GM19099 (cell line): ENCODE measurements around the gene PRUNE2.

ENCODE experiments used
- POLR2A ChIP-seq: IDR thresholded peaks from 3 replicates; pipeline ENCODE4 v1.6.1; 2011; ENCODE audit warnings: low read depth; ENCODE audit not compliant: insufficient read length; ENCODE audit errors: extremely low read depth

Gene PRUNE2

DNA sequence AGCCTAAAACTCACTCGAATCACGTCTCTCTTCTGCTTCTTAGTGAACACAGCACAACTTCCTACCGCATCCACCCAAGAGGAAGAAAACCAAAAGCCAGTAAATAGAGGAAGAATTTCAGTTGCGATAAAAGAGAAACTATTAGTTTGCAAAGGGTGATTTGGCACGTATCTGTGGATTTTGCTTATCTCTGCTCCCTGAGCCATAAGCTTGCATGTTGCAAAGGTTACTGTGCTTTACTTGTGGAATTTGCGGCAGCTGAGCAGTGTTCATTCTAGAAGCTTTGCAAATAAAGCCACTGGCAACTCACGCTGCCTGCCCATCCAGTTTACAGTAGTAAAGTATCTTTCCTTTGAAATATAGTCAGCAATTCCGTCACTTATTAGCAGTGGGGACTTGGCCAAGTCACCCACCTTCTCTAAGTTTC lies 290.7 kb downstream of the PRUNE2 start:
- no peak for TF ChIP-seq POLR2A

DNA sequence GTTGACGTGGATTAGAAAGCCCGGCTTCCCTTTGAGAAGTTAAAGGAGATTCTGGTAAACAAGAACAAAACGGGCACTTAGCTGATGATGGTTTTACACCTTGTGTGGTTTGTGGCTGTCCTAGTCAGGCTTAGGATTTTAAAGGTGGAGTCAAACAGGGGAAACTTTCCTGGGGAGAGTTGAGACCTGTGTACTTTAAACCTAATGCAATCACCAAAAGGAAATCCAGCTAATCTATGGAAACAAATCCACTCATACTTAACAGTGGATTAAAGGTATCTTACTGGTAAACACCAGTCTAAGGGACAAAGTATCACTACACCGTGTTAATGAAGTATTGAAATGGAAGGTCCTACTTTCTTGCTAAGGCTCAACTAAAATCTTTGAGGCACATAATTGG lies 291.9 kb downstream of the PRUNE2 start:
- TF ChIP-seq POLR2A: no peak

DNA sequence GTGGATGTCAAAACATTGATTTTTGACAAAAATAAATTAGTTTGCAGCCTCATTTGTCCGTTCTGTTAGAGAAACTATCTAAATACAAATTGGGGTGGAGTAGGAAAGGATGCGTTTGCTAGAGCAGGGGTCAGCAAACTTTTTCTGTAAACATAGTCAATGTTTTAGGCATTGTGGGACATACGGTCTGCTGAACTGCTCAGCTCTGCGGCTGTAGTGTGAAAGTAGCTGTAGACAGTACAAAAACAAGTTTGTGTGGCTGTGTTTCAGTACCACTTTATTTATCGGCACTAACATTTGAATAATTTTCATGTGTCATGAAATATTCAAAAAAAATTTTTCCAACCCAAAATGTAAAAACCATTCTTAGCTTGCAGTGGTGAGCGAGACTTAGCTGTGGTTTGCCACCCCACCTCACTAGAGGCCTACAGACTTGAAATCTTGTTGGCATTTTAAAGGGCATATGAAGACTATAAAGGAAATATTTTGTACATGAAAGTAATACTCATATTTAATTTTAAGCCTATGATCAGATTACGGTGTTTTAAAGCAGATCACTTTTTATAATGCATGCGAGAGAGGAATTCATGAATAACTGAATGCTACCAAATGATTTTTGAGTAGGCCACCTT lies 292.6 kb downstream of the PRUNE2 start:
- TF ChIP-seq POLR2A: no peak

DNA sequence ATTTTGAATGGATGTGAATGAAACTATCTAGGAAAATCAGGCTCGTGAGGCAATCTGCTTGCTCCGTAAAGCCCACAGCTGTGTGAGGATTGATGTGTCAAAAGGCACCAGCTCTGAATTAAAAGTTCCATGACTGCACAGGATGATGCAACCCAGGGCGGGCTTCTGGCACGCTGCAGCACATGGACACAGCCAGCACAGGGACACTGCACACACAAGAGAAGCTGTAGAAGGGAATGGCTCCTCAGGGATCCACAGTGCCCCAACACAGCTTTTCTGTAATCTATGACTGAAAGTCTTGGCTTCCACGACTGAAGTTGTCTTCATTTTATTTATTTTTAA lies 295.9 kb downstream of the PRUNE2 start:
- no peak for TF ChIP-seq POLR2A

DNA sequence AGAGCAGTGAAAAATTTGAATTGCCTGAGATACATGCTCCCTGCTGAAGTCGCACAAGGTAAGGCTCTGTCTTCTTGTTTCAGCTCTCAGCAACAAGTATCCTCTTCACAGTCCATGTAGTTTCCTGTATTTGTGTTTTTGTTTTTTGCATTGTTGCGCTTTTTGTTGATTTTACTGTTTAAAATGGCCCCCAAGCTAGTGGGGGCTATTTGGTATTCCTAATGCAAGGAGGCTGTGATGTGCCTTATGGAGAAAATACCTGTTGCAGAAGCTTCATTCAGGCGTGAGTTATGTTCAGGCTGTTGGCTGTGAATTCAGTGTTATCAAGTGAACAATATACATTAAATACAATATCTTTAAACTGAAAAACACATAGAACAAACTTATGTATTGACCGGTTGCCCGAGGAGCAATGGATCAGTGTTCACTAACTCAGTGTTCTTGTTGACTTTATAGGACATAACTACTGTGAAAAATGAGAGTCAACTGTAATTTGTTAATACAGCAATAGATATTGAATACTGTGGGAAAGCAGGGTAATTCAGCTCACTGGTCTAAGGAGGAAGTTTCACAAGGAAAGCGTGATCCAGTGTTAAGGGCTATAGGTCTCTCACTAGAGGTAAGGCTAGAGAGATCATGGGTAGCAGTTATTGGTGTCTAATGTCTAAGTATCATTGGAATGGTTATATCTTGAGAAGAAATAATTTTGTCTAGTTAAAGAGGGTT lies 296.5 kb downstream of the PRUNE2 start:
- no peak for TF ChIP-seq POLR2A

DNA sequence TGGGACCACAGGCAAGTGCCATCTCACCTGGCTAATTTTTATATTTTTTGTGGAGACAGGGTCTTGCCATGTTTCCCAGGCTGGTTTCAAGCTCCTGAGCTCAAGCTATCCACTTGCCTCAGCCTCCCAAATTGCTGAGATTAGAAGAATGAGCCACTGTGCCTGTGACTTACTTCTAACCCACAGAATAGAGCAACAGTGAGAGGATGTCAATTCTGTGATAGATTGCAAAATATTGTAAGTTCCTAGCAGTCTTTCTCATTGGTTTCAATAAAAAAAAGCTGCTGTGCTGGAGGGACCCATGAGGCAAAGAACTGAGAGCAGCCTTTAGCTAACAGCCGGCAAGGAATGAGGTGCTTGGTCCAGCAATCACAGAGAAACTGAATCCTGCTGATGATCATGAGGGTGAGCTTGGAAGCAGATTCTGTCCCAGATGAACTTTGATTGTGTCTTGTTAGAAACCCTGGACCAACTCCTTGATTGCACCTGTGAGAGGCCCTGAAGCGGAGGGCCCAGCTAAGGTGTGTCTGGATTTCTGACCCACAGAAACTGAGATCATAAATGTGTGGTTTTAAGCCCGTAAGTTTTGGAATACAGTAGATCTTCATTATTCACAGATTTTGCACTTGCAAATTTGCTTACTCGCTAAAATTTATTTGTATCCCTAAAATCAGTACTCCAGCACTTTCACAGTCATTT lies 297.2 kb downstream of the PRUNE2 start:
- no peak for TF ChIP-seq POLR2A

DNA sequence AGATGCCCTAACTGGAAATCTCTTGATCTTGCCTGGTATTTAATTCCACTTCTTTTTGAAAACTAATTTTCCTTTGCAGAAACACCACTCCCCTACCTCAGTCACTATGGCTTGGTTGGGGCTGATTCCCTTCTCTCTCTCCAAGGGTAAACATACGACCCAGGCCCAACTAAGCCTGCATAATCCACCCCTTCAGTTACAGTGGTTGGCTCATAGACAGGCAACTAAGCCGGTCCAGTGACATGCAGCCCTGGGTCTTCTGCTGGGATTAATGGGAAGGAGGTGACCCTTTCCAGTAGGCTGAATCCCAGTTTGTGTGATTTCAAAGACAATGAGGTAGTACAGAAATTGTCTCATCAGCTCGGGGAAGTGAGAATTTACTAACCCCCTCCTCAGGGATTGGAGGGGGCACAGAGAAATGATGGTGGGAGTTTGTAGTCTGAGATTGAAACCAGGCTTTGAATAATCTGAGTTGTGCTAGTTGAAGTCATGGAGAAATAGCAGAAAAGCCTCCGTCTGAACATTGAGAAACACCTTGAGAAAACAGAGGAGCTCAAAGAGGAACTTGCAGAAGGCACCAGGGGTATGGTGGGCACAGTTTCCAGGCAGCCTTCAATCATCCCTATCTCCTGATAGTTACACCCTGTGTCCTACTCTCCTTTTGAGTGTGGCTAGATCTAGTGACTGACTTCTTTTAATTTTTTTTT lies 298.0 kb downstream of the PRUNE2 start:
- no peak for TF ChIP-seq POLR2A

DNA sequence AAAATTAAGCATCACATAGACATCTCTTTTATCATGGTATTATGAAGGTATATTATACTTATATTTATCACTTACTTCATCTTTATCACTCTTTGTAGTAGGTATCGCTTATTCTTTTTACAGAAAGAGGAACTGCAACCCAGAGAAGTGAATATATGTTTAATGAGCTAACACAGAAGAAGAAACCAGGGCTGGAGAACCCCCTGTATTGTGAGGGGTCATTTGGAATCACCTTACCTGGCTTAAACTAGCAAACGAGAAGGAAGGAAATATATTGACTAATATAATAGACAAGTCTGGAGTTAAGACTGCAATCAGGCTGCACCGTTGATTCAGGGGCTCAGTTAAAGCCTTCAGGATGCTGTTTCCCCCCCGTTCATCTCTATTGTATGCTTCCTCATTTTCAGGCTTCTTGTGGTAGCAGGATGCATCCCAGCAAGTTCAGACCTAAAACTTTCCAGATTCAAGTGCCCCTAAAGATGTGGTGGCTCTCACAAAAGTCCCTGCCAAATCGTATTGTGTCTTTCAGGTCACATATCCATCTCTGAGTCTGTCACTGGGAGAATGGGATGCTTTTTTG lies 300.5 kb downstream of the PRUNE2 start:
- no peak for TF ChIP-seq POLR2A

DNA sequence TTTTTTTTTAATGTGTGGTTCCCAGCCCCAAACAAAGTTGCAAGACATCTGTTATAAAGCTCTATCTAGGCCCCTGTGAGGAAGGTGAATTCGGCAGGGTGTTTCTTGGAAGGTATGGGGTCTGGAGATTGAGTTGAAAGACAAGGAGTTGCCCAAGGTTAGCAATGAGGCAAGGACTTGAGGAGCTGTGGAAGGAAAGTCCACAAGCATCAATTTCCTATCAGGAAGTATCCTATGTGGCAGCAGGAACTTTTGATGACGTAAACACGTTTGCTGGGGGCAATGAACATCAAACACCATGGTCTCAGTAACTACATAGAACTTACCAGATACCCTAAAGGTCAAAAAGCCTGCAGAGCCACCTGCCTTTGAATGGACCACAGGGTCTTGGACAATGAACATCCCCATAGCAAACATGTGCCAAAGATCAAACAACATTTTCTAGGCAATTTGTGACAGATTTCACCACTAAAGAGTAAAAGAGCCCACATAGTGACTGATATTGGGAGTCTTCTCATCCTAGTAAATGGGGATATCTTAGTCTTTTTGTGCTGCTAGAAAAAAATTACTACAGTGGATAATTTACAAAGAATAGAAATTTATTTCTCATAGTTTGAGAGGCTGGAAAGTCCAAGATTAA lies 301.9 kb downstream of the PRUNE2 start:
- no peak for TF ChIP-seq POLR2A

DNA sequence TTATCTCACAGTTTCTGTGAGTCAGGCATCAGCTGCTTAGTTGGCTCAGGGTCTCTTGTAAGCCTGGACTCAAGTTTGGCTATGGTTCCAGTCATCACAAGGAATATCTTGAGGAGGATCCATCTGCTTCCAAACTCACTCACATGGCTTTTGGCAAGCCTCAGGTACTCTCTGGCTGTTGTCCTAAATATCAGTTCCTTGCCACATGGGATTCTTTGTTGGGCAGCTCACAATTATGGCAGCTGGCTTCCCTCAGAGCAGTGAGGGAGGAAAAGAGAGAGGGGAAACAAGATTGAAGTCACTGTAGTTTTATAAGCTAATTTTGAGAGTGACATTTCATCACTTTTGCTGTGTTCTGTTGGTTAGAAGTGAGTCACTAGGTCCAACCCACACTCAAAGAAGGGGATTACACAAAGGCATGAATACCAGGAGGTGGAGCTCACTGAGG lies 302.4 kb downstream of the PRUNE2 start:
- TF ChIP-seq POLR2A: no peak

DNA sequence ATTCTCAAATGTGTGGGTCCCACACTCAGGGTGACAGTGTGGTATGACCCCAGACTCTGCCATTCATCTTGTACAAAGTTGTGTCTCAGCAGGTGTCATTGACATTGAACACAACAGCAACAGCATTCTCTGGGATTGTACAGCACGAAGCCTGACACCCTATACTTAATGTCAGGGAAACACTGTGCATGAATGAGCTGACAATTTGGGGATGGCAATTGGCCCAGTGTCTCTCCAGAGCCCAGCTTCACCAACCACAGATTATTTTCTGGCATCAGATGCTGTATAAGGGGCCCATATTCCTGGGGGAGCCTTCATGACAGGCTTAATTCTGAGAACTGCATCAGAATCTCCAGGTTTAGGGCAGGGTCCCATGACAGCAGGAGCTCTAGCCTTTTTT lies 303.7 kb downstream of the PRUNE2 start:
- no peak for TF ChIP-seq POLR2A

DNA sequence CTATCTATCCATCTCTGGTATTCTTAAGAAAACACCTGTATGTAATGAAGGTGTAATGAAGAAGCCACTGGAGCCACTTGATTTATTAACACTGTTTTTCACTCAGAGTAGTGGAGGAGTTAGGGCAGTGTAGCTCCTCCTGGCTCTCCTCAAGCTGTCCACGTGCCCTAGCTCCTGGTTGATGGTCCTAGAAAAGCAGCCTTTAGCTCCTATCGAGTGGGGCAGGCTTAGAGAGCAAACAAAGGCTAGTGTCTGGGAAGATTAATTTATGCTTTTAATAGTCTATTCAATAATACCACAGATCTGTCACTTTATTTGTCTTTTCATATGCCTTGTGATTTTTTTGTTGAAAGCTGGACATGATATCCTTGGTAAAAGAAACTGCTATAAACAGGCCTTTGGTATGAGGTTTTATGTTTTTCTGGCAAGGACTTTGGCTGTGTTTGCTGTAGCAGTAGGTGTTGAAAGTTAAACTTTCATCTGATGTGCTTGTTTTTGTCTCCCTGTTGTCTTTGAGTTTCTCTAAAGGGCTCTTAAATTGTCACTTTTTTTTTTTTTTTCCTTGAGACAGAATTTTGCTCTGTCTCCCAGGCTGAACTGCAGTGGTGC lies 305.8 kb downstream of the PRUNE2 start:
- no peak for TF ChIP-seq POLR2A

DNA sequence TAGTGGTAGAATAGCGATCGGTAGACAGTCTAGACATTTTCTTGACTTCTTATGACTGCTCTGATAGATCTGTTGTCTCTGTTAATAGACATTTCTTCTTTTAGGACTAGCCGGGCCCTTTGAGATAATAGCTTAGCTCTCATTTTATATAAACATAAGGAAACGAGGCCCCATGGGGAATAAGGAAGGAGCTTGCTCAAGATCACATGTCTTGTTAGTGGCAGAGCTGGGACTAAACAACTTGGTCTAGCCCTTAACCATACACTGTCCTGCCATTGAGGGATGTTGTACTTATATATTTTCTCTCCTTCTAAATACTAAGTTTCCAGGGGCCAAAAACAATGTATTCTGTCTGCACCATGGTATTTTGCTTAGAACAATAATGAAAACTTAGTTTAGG lies 306.9 kb downstream of the PRUNE2 start:
- TF ChIP-seq POLR2A: no peak

DNA sequence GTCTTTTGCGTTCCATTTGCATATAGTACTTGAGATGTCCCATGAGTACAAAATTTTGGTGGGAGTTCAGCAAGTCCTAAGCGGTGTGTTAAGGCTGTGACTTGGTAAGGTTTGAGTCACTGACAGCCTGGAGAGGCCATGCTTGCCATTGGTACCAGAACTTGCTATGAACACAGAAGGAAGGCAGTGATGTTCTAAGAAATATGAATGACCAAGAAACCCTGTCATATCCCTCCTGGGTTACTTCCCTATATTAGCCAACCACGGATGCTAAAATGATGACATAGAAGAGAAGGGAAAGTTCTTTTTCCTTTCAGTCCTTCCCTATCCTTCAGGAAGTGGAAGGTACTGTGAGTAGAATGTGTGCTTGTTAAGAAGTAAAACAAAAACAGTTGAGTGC lies 310.3 kb downstream of the PRUNE2 start:
- no peak for TF ChIP-seq POLR2A
